ENCODE results near the gene PTDSS2. TPM values are rescaled to one million over a fixed set of nuclear protein-coding genes. Genes with fewer than 3 reads are reported as not detected.

Gene PTDSS2
- total and polyA plus RNA-seq, 9 of the 15 experiments (the other 6 are each of a cell fraction or from before 2014, with no cell fraction given): 0.45 to 53.9 (median 17.2) TPM

DNA sequence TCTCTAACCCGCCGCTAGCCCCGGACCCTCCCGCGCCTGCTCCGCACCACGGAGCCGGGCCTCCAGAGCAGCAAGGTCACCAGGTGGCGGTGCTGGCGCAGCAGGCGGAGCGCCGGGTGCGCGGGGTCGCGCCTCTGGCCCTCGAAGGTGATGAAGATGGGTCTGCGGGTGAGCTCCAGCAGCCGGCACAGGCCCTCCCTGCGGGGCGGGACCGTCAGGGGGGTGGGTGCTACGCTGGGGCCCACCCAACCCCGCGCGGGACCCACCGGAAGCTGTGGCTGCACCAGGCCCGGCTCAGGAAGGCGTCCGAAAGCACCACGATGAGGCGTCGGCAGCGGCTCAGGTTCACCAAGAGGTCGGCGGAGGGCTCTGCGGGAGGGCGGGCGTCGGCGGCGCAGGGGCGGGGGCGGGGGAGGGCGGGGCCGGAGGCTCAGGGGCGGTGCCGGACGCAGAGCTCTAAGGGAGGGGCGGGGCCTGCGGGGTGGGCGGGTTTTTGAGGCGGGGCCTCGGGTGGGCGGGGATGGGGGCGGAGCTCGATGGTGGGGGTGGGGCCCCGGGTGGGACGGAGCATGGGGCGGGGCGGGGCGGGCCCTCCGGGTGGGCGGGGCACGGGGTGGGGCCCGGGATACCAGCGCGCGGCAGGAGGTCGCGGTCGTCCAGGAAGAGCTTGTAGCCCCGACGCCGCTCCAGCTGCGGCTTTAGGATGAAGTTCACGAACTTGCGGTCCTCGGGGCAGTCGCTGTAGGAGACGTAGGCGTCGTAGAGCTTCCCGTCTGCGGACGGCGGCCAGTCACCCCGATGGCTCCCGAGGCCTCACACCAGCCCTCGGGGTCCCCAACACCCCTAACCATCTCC, 43.1 kb upstream of the PTDSS2 start (continued):
- TF ChIP-seq, protein P1, sequence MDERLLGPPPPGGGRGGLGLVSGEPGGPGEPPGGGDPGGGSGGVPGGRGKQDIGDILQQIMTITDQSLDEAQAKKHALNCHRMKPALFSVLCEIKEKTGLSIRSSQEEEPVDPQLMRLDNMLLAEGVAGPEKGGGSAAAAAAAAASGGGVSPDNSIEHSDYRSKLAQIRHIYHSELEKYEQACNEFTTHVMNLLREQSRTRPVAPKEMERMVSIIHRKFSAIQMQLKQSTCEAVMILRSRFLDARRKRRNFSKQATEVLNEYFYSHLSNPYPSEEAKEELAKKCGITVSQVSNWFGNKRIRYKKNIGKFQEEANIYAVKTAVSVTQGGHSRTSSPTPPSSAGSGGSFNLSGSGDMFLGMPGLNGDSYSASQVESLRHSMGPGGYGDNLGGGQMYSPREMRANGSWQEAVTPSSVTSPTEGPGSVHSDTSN (CRISPR knock-in tag; IDR thresholded peaks at IDR 0.05; ENCODE audit: low read depth): no peak
- TF ChIP-seq, protein P1 (tag; conservative IDR thresholded peaks at IDR 0.05; ENCODE audit: low read depth): no peak
- TF ChIP-seq ZBTB1 (CRISPR knock-in tag; IDR thresholded peaks at IDR 0.05; ENCODE audit: borderline replicate concordance, low read depth) (no peak; the same call in 1 of the 2 replicates), NUFIP1 (IDR thresholded peaks at IDR 0.05; ENCODE audit: partially characterized antibody) (no peak), CHD2 (IDR thresholded peaks at IDR 0.05; ENCODE audit: low read depth, low read length) (peak; percentile 23; the same call in 1 of the 2 replicates), TEAD2 (tag; IDR thresholded peaks at IDR 0.05) (no peak), ZNF184 (CRISPR knock-in tag; IDR thresholded peaks at IDR 0.05) (no peak), NONO (IDR thresholded peaks at IDR 0.05; ENCODE audit: low read depth in 2 of 2, low read length in 1 of 2) (peak in 1 of 2 experiments; percentile 51; a peak in 2 of 4 replicates), GABPB1 (CRISPR knock-in tag; IDR thresholded peaks at IDR 0.05) (peak; percentile 84), TRIM24 (IDR thresholded peaks at IDR 0.05) (peak in 1 of 2 experiments; percentile 41; a peak in 2 of 4 replicates), KLF13 (tag; IDR thresholded peaks at IDR 0.05; ENCODE audit: borderline replicate concordance, low read depth) (no peak), ZNF3 (CRISPR knock-in tag; IDR thresholded peaks at IDR 0.05) (no peak), ZBTB7A (IDR thresholded peaks at IDR 0.05; ENCODE audit: borderline replicate concordance, control insufficient read depth, low read depth, low read length) (peak; percentile 95), CCAR2 (IDR thresholded peaks at IDR 0.05; ENCODE audit: low read depth, low read length) (no peak)
- TF ChIP-seq, protein P2, sequence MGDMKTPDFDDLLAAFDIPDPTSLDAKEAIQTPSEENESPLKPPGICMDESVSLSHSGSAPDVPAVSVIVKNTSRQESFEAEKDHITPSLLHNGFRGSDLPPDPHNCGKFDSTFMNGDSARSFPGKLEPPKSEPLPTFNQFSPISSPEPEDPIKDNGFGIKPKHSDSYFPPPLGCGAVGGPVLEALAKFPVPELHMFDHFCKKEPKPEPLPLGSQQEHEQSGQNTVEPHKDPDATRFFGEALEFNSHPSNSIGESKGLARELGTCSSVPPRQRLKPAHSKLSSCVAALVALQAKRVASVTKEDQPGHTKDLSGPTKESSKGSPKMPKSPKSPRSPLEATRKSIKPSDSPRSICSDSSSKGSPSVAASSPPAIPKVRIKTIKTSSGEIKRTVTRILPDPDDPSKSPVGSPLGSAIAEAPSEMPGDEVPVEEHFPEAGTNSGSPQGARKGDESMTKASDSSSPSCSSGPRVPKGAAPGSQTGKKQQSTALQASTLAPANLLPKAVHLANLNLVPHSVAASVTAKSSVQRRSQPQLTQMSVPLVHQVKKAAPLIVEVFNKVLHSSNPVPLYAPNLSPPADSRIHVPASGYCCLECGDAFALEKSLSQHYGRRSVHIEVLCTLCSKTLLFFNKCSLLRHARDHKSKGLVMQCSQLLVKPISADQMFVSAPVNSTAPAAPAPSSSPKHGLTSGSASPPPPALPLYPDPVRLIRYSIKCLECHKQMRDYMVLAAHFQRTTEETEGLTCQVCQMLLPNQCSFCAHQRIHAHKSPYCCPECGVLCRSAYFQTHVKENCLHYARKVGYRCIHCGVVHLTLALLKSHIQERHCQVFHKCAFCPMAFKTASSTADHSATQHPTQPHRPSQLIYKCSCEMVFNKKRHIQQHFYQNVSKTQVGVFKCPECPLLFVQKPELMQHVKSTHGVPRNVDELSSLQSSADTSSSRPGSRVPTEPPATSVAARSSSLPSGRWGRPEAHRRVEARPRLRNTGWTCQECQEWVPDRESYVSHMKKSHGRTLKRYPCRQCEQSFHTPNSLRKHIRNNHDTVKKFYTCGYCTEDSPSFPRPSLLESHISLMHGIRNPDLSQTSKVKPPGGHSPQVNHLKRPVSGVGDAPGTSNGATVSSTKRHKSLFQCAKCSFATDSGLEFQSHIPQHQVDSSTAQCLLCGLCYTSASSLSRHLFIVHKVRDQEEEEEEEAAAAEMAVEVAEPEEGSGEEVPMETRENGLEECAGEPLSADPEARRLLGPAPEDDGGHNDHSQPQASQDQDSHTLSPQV (IDR thresholded peaks at IDR 0.05): peak; percentile 41; the same call in 1 of the 2 replicates
- TF ChIP-seq, protein P3, sequence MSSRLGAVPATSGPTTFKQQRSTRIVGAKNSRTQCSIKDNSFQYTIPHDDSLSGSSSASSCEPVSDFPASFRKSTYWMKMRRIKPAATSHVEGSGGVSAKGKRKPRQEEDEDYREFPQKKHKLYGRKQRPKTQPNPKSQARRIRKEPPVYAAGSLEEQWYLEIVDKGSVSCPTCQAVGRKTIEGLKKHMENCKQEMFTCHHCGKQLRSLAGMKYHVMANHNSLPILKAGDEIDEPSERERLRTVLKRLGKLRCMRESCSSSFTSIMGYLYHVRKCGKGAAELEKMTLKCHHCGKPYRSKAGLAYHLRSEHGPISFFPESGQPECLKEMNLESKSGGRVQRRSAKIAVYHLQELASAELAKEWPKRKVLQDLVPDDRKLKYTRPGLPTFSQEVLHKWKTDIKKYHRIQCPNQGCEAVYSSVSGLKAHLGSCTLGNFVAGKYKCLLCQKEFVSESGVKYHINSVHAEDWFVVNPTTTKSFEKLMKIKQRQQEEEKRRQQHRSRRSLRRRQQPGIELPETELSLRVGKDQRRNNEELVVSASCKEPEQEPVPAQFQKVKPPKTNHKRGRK (tag; IDR thresholded peaks at IDR 0.05): no peak
